Panc1 (cell line): ENCODE results near the gene SCD5. TPM values are rescaled to one million over a fixed set of nuclear protein-coding genes. Genes with fewer than 3 reads are reported as not detected.

Source experiments
- ATAC-seq: fragments of 200-7000 bp; cut with Tn5 transposase; 2 replicates; pipeline ENCODE4 v1.9.1; 2020; ENCODE audit warnings: mild to moderate bottlenecking, moderate library complexity
- BruUV-seq: library from RNA; stranded (reverse); fragments of 400-500 nt; replicated peaks from 2 replicates; lab custom pipeline; 2021; lab: Mats Ljungman, UMichigan
- CTCF ChIA-PET: fragments of 300-600 bp; sonication (Branson Sonifier 250); formaldehyde crosslinking; loops from one replicate; lab custom pipeline; 2022; ENCODE audit warnings: antibody characterized with exemption; lab: Charles Lee
- POLR2A ChIA-PET: fragments of 300-600 bp; sonication (Branson Sonifier 250); formaldehyde crosslinking; loops from one replicate; lab custom pipeline; 2022; ENCODE audit warnings: antibody characterized with exemption; lab: Charles Lee
- DNase-seq: peaks from one replicate; pipeline ENCODE4 v3.0.0-alpha.2; 2010; ENCODE audit warnings: low read depth, low spot score
- H3K27ac ChIP-seq: 2 replicates; pipeline ENCODE4 v1.5.1; 2011; ENCODE audit warnings: mild to moderate bottlenecking, low read length, inconsistent platforms
- H3K27me3 ChIP-seq: fragments of 200-500 bp; sonication (Bioruptor generic); 2 replicates; pipeline ENCODE4 v1.6.0; 2014; ENCODE audit warnings: low read length, inconsistent platforms; ENCODE audit not compliant: control insufficient read depth, insufficient read depth
- H3K36me3 ChIP-seq: fragments of 200-500 bp; sonication (Bioruptor generic); 2 replicates; pipeline ENCODE4 v1.5.1; 2014; ENCODE audit warnings: inconsistent platforms, mild to moderate bottlenecking, low read length, moderate library complexity; ENCODE audit not compliant: control insufficient read depth, insufficient read depth
- H3K4me1 ChIP-seq: 2 replicates; pipeline ENCODE4 v1.5.1; 2011; ENCODE audit warnings: inconsistent platforms, mild to moderate bottlenecking, low read length, moderate library complexity; ENCODE audit not compliant: control insufficient read depth, insufficient read depth
- H3K4me3 ChIP-seq, 2 experiments: 2 replicates each; pipeline ENCODE4 v1.5.1; 2011 to 2012; ENCODE audit warnings: low read depth in 2 of 2, low read length in 2 of 2, mild to moderate bottlenecking in 2 of 2, inconsistent platforms in 1 of 2, moderate library complexity in 1 of 2
- H3K9me3 ChIP-seq: fragments of 200-500 bp; sonication (Bioruptor generic); 2 replicates; pipeline ENCODE4 v1.5.1; 2014; ENCODE audit warnings: low read depth, mild to moderate bottlenecking, inconsistent platforms, low read length, moderate library complexity; ENCODE audit not compliant: control insufficient read depth, insufficient read depth
- POLR2AphosphoS5 ChIP-seq: IDR thresholded peaks from 2 replicates; pipeline ENCODE4 v1.6.1; 2012; ENCODE audit warnings: mild to moderate bottlenecking, low read depth, low read length, moderate library complexity
- SIN3A ChIP-seq: IDR thresholded peaks from 2 replicates; pipeline ENCODE4 v1.6.1; 2012; ENCODE audit warnings: low read depth, mild to moderate bottlenecking, low read length, moderate library complexity, borderline replicate concordance; ENCODE audit not compliant: insufficient read depth
- TCF7L2 ChIP-seq: IDR thresholded peaks from 2 replicates; pipeline ENCODE4 v1.6.1; 2011; ENCODE audit warnings: mild to moderate bottlenecking, low read depth, low read length, inconsistent platforms
- in situ Hi-C: cut with HindIII; loops from 2 replicates; pipeline ENCODE4 v1.10.0; 2016; ENCODE audit warnings: low sequenced_read_pairs, low pct_unique_long_range_greater_than_20kb
- intact Hi-C: fragments of 100-400 bp; cut with micrococcal nuclease; formaldehyde crosslinking; loops from one replicate; pipeline ENCODE4 v1.10.0; 2022; ENCODE audit not compliant: unreplicated experiment
- total RNA-seq: library from RNA; stranded (reverse); gene quantifications from one replicate; pipeline ENCODE4 v1.2.1, GENCODE V29; 2021; ENCODE audit not compliant: unreplicated experiment
- TF ChIP-seq, protein P1 (sequence below), 2 experiments: IDR thresholded peaks; 2 replicates each; pipeline ENCODE4 v1.6.1; 2011 to 2012; ENCODE audit warnings: low read depth in 2 of 2, control low read depth in 1 of 2, low read length in 1 of 2, mild to moderate bottlenecking in 1 of 2, moderate library complexity in 1 of 2; ENCODE audit not compliant: insufficient read depth in 1 of 2
- TF ChIP-seq, protein P2 (sequence below): fragments of 450-650 bp; IDR thresholded peaks from 2 replicates; pipeline ENCODE4 v1.5.1; 2017; ENCODE audit warnings: mild to moderate bottlenecking

The SCD5 gene
- total RNA-seq, 1 experiment from 2014 or later: 2.0 TPM

DNA sequence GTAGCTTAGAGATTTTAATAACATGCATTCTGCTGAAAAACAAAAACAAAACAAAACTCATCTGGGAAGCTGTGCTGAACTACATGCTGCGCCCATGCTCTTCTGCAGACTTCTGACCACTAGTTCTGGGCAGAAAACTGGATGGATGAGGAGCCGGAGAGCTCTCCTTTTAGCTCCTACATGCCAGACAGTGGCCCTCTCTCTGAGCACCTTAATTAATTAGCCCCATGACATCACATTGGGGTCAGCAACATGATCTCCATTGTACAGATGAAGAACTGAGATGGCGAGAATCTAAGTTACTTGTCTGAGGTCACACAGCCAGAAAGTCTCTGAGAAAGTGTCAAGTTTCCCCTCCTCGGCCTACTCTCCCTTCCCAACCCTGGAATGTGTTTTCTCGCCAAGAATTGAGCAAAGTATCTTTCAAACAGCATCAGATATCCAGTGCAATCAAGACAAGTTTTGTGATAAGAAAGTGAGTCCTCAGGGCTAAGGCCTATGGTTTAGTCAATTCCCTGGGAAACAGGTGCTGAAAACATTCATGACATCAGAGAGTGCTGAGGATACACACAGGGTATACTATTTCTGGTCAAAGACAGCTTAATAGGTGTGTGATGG, 21.6 kb downstream of the SCD5 start:
- no peak for TF ChIP-seq SIN3A
- no peak for TF ChIP-seq TCF7L2
- no peak for TF ChIP-seq POLR2AphosphoS5
- TF ChIP-seq, protein P1, sequence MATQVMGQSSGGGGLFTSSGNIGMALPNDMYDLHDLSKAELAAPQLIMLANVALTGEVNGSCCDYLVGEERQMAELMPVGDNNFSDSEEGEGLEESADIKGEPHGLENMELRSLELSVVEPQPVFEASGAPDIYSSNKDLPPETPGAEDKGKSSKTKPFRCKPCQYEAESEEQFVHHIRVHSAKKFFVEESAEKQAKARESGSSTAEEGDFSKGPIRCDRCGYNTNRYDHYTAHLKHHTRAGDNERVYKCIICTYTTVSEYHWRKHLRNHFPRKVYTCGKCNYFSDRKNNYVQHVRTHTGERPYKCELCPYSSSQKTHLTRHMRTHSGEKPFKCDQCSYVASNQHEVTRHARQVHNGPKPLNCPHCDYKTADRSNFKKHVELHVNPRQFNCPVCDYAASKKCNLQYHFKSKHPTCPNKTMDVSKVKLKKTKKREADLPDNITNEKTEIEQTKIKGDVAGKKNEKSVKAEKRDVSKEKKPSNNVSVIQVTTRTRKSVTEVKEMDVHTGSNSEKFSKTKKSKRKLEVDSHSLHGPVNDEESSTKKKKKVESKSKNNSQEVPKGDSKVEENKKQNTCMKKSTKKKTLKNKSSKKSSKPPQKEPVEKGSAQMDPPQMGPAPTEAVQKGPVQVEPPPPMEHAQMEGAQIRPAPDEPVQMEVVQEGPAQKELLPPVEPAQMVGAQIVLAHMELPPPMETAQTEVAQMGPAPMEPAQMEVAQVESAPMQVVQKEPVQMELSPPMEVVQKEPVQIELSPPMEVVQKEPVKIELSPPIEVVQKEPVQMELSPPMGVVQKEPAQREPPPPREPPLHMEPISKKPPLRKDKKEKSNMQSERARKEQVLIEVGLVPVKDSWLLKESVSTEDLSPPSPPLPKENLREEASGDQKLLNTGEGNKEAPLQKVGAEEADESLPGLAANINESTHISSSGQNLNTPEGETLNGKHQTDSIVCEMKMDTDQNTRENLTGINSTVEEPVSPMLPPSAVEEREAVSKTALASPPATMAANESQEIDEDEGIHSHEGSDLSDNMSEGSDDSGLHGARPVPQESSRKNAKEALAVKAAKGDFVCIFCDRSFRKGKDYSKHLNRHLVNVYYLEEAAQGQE (IDR thresholded peaks at IDR 0.05; ENCODE audit: insufficient read depth in 1 of 2, low read depth in 2 of 2, low read length in 1 of 2): no peak
- TF ChIP-seq, protein P2, sequence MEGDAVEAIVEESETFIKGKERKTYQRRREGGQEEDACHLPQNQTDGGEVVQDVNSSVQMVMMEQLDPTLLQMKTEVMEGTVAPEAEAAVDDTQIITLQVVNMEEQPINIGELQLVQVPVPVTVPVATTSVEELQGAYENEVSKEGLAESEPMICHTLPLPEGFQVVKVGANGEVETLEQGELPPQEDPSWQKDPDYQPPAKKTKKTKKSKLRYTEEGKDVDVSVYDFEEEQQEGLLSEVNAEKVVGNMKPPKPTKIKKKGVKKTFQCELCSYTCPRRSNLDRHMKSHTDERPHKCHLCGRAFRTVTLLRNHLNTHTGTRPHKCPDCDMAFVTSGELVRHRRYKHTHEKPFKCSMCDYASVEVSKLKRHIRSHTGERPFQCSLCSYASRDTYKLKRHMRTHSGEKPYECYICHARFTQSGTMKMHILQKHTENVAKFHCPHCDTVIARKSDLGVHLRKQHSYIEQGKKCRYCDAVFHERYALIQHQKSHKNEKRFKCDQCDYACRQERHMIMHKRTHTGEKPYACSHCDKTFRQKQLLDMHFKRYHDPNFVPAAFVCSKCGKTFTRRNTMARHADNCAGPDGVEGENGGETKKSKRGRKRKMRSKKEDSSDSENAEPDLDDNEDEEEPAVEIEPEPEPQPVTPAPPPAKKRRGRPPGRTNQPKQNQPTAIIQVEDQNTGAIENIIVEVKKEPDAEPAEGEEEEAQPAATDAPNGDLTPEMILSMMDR: no peak
- CTCF ChIA-PET: no interaction called here
- POLR2A ChIA-PET: no interaction called here
- in situ Hi-C loops (no loop called here), intact Hi-C loops (no loop called here)
- Histone ChIP-seq H3K4me3 (no peak overlapping the region), H3K4me1 (no peaks in the 10 kb centered on the region), H3K27me3 (no peaks in the 10 kb centered on the region), H3K36me3 (no peaks in the 10 kb centered on the region), H3K27ac (no peak overlapping the region), H3K9me3 (no peaks in the 10 kb centered on the region)
- DNase-seq: no peak
- ATAC-seq: no peak
- BruUV-seq: no TSS peak

DNA sequence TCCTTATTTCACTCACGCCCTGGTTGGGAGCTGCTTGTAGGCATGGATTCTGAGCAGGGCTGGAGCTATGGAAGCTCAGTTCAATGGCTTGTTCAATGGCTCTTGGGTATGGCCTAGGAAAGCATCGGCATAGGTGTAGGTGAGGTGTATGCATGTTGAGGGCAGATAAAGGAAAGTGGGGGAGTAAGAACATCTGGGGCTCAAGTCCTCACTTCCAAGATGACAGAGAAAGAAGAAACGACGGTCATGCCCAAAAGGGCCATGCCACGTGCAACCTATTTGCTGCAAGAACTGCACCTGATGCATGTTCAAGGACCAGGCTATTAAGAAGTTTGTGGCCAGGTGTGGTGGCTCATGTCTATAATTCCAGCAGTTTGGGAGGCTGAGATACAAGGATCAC, 23.4 kb downstream of the SCD5 start:
- TF ChIP-seq, protein P1 (IDR thresholded peaks at IDR 0.05; ENCODE audit: insufficient read depth in 1 of 2, low read depth in 2 of 2, low read length in 1 of 2): no peak
- TF ChIP-seq, protein P2: no peak
- TF ChIP-seq POLR2AphosphoS5: no peak
- no peak for TF ChIP-seq TCF7L2
- TF ChIP-seq SIN3A: no peak
- Histone ChIP-seq H3K4me1 (no peaks in the 10 kb centered on the region), H3K36me3 (no peaks in the 10 kb centered on the region), H3K4me3 (no peak overlapping the region), H3K9me3 (no peaks in the 10 kb centered on the region), H3K27me3 (no peaks in the 10 kb centered on the region), H3K27ac (no peak overlapping the region)
- no peak for DNase-seq
- BruUV-seq: no TSS peak
- no peak for ATAC-seq
- in situ Hi-C loops: no loop called here
- CTCF ChIA-PET: interaction anchor here (0.9 kb wide), 1 partner anchor 25 kb away, joined by 3 read pairs; no protein-coding TSS in a partner anchor
- POLR2A ChIA-PET: no interaction called here
- intact Hi-C loops: no loop called here
